ENCODE results near the gene DUSP1.

The DUSP1 gene

DNA sequence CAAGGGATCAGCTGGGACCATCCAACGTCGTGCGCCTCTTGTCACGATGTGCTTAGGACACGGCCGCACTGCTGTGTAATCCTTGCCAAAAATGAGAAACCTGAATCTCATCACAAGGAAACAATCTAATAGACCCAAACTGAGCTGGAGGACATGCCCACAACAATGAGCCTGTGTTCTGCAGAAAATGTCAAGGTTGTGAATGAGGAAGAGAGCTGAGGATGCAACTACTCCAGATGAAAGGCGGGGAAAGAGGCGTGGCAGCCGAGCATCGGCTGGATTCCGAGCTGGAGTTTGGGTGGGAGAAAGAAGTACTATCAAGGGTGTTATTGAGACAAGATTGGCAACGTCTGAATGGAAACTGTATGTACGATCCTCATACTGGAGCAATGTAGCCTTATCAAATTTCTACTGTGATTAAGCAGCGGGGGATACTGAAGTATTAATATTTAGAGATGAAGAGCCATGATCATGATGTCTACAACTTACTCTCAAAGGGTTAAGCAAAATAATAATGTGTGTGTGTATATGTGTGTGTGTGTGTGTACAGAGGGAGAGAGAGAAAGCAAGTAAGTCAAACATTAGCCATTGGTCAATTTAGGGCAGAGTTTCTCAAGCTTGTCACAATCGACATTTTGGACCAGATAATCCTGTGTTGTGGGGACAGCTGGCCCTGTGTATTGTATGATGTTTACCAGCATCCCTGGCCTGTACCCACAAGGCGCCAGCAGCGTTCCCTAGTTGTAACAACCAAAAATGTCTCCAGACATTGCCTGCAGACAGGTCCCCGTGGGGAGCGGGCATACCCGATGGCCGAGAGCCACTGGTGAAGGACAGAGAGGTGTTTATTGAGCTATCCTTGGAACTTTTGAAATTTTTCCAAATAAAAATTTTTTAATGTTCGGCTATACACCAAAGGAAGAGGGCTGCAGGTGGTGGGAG is 46.5 kb downstream of the DUSP1 start:
- no peak for DNase-seq (ENCODE audit: low spot score)

DNA sequence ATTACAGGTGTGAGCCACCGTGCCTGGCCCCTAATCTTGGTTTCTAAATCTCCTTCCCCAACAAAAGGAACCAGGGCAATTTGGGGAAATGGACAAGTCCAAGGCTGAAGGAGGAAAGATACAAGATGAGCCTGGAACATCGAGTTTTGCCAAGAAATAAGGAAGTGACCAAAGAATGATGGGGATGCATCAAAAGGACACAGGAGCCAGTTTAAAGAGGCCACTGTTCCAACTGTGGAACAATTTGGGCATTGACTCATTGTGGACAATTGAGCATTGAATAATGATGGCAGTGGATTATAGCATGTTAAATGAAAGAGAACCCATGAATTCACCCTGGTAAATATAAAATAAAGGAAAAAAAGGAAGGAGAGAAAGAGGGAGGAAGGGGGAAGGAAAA is 47.5 kb downstream of the DUSP1 start:
- DNase-seq (ENCODE audit: low spot score) = no peak

- DNase-seq (ENCODE audit: low spot score) = no peak
Measured at GRCh38 chr5:172722327-172722815, 48.6 kb downstream of the DUSP1 start.

- DNase-seq (ENCODE audit: low spot score) = no peak
Measured at GRCh38 chr5:172721455-172722326, 49.3 kb downstream of the DUSP1 start.

GRCh38 chr5:172720655-172721054 is 50.3 kb downstream of the DUSP1 start:
- no peak for DNase-seq (ENCODE audit: low spot score)

GRCh38 chr5:172719211-172719610 is 51.8 kb downstream of the DUSP1 start:
- no peak for DNase-seq (ENCODE audit: low spot score)

GRCh38 chr5:172718527-172719114 is 52.4 kb downstream of the DUSP1 start:
- no peak for DNase-seq (ENCODE audit: low spot score)

Data from hematopoietic multipotent progenitor cell treated with erythropoietin and hydrocortisone succinate and interleukin-3 and kit ligand, for 17 days (in vitro differentiated cells).